Neuronal stem cell (in vitro differentiated cells): Measurements from ENCODE around the gene ATP2B3.

ENCODE experiments used
- DNase-seq: peaks from one replicate; pipeline ENCODE4 v3.0.0-alpha.2; 2013; ENCODE audit warnings: low spot score
- H2AFZ ChIP-seq: one replicate; pipeline ENCODE4 v1.6.1; 2013; ENCODE audit warnings: mild to moderate bottlenecking, low read length, inconsistent platforms
- H2AK5ac ChIP-seq: 2 replicates; pipeline ENCODE4 v1.6.1; 2013; ENCODE audit warnings: low read depth, mild to moderate bottlenecking, inconsistent platforms, low read length, moderate library complexity, mixed read lengths
- H2BK120ac ChIP-seq: 2 replicates; pipeline ENCODE4 v1.6.1; 2013; ENCODE audit warnings: low read depth, mild to moderate bottlenecking, inconsistent platforms, low read length, moderate library complexity, mixed read lengths
- H2BK12ac ChIP-seq: one replicate; pipeline ENCODE4 v1.6.1; 2013; ENCODE audit warnings: low read length, inconsistent platforms
- H2BK15ac ChIP-seq: 2 replicates; pipeline ENCODE4 v1.6.1; 2013; ENCODE audit warnings: mild to moderate bottlenecking, low read length, inconsistent platforms, mixed read lengths
- H2BK5ac ChIP-seq: one replicate; pipeline ENCODE4 v1.6.1; 2013; ENCODE audit warnings: inconsistent platforms, mild to moderate bottlenecking, low read length, moderate library complexity
- H3K14ac ChIP-seq: one replicate; pipeline ENCODE4 v1.6.1; 2013; ENCODE audit warnings: low read length, inconsistent platforms
- H3K18ac ChIP-seq: 2 replicates; pipeline ENCODE4 v1.6.1; 2013; ENCODE audit warnings: low read length, inconsistent platforms
- H3K23ac ChIP-seq: 2 replicates; pipeline ENCODE4 v1.6.1; 2013; ENCODE audit warnings: low read depth, mild to moderate bottlenecking, mixed read lengths, low read length, inconsistent platforms; ENCODE audit not compliant: poor library complexity
- H3K27ac ChIP-seq: replicated peaks from 3 replicates; pipeline ENCODE4 v1.5.1; 2013; ENCODE audit warnings: low read length, inconsistent platforms
- H3K27me3 ChIP-seq, 3 experiments: 2 replicates each; pipeline ENCODE4 v1.6.1; 2013; ENCODE audit warnings: low read length in 3 of 3, mild to moderate bottlenecking in 2 of 3, inconsistent platforms in 1 of 3, low read depth in 1 of 3, mixed read lengths in 1 of 3, moderate library complexity in 1 of 3; ENCODE audit not compliant: control insufficient read depth in 3 of 3, insufficient read depth in 3 of 3
- H3K36me3 ChIP-seq, 2 donors: replicated peaks in 1 of 2; 2 replicates each; pipeline ENCODE4 v1.6.1; 2013; ENCODE audit warnings: low read length in 2 of 2; ENCODE audit not compliant: control insufficient read depth in 2 of 2, insufficient read depth in 2 of 2
- H3K4ac ChIP-seq: 2 replicates; pipeline ENCODE4 v1.6.1; 2013; ENCODE audit warnings: inconsistent platforms, mild to moderate bottlenecking, low read length, moderate library complexity
- H3K4me1 ChIP-seq, 2 donors: 1 replicate in 1 of 2; 2 replicates in 1 of 2; pipeline ENCODE4 v1.6.1; 2013; ENCODE audit warnings: low read length in 2 of 2, low read depth in 1 of 2; ENCODE audit not compliant: control insufficient read depth in 2 of 2, insufficient read depth in 1 of 2
- H3K4me2 ChIP-seq: one replicate; pipeline ENCODE4 v1.6.1; 2013; ENCODE audit warnings: mild to moderate bottlenecking, low read length, inconsistent platforms; ENCODE audit not compliant: insufficient read depth, poor library complexity, severe bottlenecking
- H3K4me3 ChIP-seq, 2 donors: 2 replicates each; pipeline ENCODE4 v1.5.1; 2013; ENCODE audit warnings: low read length in 2 of 2, mild to moderate bottlenecking in 2 of 2, inconsistent platforms in 1 of 2, moderate library complexity in 1 of 2
- H3K79me1 ChIP-seq: one replicate; pipeline ENCODE4 v1.6.1; 2013; ENCODE audit warnings: low read depth, mild to moderate bottlenecking, inconsistent platforms, low read length, moderate library complexity
- H3K9ac ChIP-seq: one replicate; pipeline ENCODE4 v1.6.1; 2013; ENCODE audit warnings: mild to moderate bottlenecking, low read depth, low read length, inconsistent platforms; ENCODE audit not compliant: poor library complexity
- H3K9me3 ChIP-seq, 2 donors: replicated peaks in 1 of 2; 2 replicates each; pipeline versions ENCODE3 to v1.6.1; 2013; ENCODE audit warnings: low read length in 2 of 2, mild to moderate bottlenecking in 2 of 2, inconsistent platforms in 1 of 2, low read depth in 1 of 2, mixed read lengths in 1 of 2, moderate library complexity in 1 of 2; ENCODE audit not compliant: control insufficient read depth in 2 of 2, insufficient read depth in 1 of 2
- H4K8ac ChIP-seq: one replicate; pipeline ENCODE4 v1.6.1; 2013; ENCODE audit warnings: low read depth, mild to moderate bottlenecking, inconsistent platforms, low read length, moderate library complexity
- H4K91ac ChIP-seq: one replicate; pipeline ENCODE4 v1.6.1; 2013; ENCODE audit warnings: low read length, low read depth, mild to moderate bottlenecking, inconsistent platforms; ENCODE audit not compliant: poor library complexity
- WGBS, 2 donors: extraction: QIAGEN DNeasy Blood & Tissue Kit; methylation state at CpG; one replicate each; pipeline ENCODE4 v1.1.7; 2013; ENCODE audit warnings: missing lambda C conversion rate in 2 of 2, mixed read lengths in 1 of 2; ENCODE audit not compliant: insufficient read length in 2 of 2, insufficient replicate concordance in 1 of 2; ENCODE audit errors: extremely low coverage in 2 of 2; 5-methylcytosine and 5-hydroxymethylcytosine counted together

Gene ATP2B3

DNA sequence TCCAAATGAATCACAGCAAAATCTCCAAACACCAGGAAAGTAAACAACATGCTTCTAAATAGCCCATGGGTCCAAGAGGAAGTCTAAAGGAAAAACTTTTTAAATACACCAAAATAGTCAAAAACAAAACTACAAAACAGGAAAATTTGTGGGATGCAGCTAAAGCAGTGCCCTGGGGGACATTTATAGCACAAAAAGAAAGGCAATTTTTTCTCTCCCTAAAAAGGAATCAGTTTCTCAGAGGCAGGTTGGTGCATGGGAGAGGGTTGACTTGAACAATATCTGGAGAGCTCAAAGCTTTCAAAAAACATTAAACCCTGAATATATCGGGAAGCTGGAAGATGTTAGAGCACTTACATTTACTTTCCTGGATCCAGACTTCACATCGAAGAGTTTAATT is 113.9 kb downstream of the ATP2B3 start:
- no CpG with 5 or more reads among the region's 2 CpGs for WGBS, 2 donors
- peaks cover 0 to 3% of the 10 kb centered on the region in 2 donors for H3K4me1 ChIP-seq
- no peak overlapping the region for H3K4ac ChIP-seq
- H3K9me3 ChIP-seq: no peaks in the 10 kb centered on the region
- no peak overlapping the region for H3K23ac ChIP-seq
- H3K27ac ChIP-seq: no peak overlapping the region
- H3K9ac ChIP-seq: no peak overlapping the region
- peaks cover 0 to 78% (median 0%) of the 10 kb centered on the region in 3 experiments for H3K27me3 ChIP-seq
- no peak overlapping the region for H4K8ac ChIP-seq
- DNase-seq: no peak
- H3K14ac ChIP-seq: no peak overlapping the region
- no peak overlapping the region for H3K4me3 ChIP-seq
- no peaks in the 10 kb centered on the region for H3K36me3 ChIP-seq
- no peak overlapping the region for H3K4me2 ChIP-seq
- H2BK120ac ChIP-seq: no peak overlapping the region
- no peak overlapping the region for H2BK15ac ChIP-seq
- H2AFZ ChIP-seq: no peak overlapping the region
- no peak overlapping the region for H4K91ac ChIP-seq
- H2AK5ac ChIP-seq: no peak overlapping the region
- no peaks in the 10 kb centered on the region for H3K79me1 ChIP-seq
- no peak overlapping the region for H2BK5ac ChIP-seq
- no peak overlapping the region for H2BK12ac ChIP-seq
- H3K18ac ChIP-seq: no peak overlapping the region

GRCh38 chrX:153631907-153632594 is 114.6 kb downstream of the ATP2B3 start:
- Histone ChIP-seq H2AK5ac (no peak overlapping the region), H3K27me3 (peaks cover 0 to 85% (median 0%) of the 10 kb centered on the region in 3 experiments), H2BK15ac (no peak overlapping the region), H2BK12ac (no peak overlapping the region), H3K14ac (no peak overlapping the region), H3K79me1 (no peaks in the 10 kb centered on the region), H3K4ac (no peak overlapping the region), H3K27ac (no peak overlapping the region), H3K18ac (no peak overlapping the region), H3K9ac (no peak overlapping the region), H2BK120ac (no peak overlapping the region), H4K91ac (no peak overlapping the region), H3K4me1 (peaks cover 0 to 3% of the 10 kb centered on the region in 2 donors), H3K23ac (no peak overlapping the region), H3K36me3 (no peaks in the 10 kb centered on the region), H2AFZ (no peak overlapping the region), H3K4me2 (no peak overlapping the region), H2BK5ac (no peak overlapping the region), H3K9me3 (no peaks in the 10 kb centered on the region), H4K8ac (no peak overlapping the region), H3K4me3 (no peak overlapping the region)
- no CpG with 5 or more reads among the region's 19 CpGs for WGBS, 2 donors
- no peak for DNase-seq
